ENCODE results near the gene RHOXF1. TPM values are rescaled to one million over a fixed set of nuclear protein-coding genes. Genes with fewer than 3 reads are reported as not detected.
"Not testable (repeated sequence)": the region's sequence is repeated elsewhere in the genome, so short reads cannot be mapped to it uniquely, and the experiment has no call there.

Gene RHOXF1
- not detected in 2 replicates for total RNA-seq (2021)
- percentile 14 among the genes with signal in this experiment for Bru-seq, nascent RNA
- not detected for BruChase-seq, experiment 1, labeled RNA remaining after a 2-hour chase
- BruChase-seq, experiment 2, labeled RNA remaining after a 6-hour chase, result percentile 17 among the genes with signal in this experiment
- long read RNA-seq, result 0 reads

- Histone ChIP-seq H3K36me3 (ENCODE audit: insufficient read depth, low read length, poor library complexity, severe bottlenecking) (no peaks in the 10 kb centered on the region), H3K9me3 (ENCODE audit: low read depth, low read length, poor library complexity, severe bottlenecking) (no peaks in the 10 kb centered on the region), H3K27me3 (replicated peaks; ENCODE audit: insufficient read depth, low read depth, low read length, poor library complexity) (no peaks in the 10 kb centered on the region), H3K27ac (ENCODE audit: low read depth, low read length, poor library complexity, severe bottlenecking) (no peak within 1 kb of the TSS), H3K4me1 (ENCODE audit: insufficient read depth, low read length, poor library complexity, severe bottlenecking) (no peaks in the 10 kb centered on the region), H3K4me3 (ENCODE audit: low read depth, low read length, poor library complexity, severe bottlenecking) (no peak within 1 kb of the TSS)
- intact Hi-C loops (cut with micrococcal nuclease; ENCODE audit: unreplicated experiment), result no loop called here
- ChIA-PET CTCF (no interaction called here), POLR2A (ENCODE audit: low non-redundant PET) (no interaction called here)
- no TSS peak for BruUV-seq (replicated peaks)
- no peak for TF ChIP-seq EZH2 (IDR thresholded peaks at IDR 0.05; ENCODE audit: borderline replicate concordance, low read depth, low read length, poor library complexity, severe bottlenecking)
- no peak for TF ChIP-seq CTCF (conservative IDR thresholded peaks at IDR 0.05; ENCODE audit: low read depth, low read length)
- no peak for DNase-seq (ENCODE audit: low spot score)
These were observed at the start of gene RHOXF1 for GRCh38 chrX:120115438-120115963. TSS of gene RHOXF1 (minus strand) at chrX:120115913. CDS start at chrX:120115862, 51 bp downstream.

DNA sequence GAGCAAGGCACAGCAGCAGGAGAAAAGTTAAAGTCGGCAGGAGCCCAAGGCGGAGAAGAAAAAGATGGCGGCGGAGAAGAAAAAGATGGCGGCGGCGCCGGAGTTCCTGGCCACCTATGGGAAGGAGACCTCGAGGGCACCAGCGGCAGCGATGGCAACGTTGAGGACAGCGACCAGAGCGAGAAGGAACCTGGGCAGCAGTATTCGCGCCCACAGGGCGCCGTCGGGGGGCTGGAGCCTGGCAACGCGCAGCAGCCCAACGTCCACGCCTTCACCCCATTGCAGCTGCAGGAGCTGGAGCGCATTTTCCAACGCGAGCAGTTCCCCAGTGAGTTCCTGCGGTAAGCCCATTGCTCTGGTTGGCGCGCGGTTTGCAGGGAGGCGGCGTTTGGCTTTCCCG lies 43.4 kb upstream of the RHOXF1 start:
- CTCF ChIA-PET, result not testable (repeated sequence)

GRCh38 chrX:120158313-120158712 lies 42.6 kb upstream of the RHOXF1 start, which contains the start of gene RHOXF2:
TSS of gene RHOXF2 (plus strand) at chrX:120158613. CDS start at chrX:120158751, 138 bp downstream.
- H3K27me3 ChIP-seq (replicated peaks; ENCODE audit: insufficient read depth, low read depth, low read length, poor library complexity); H3K36me3 ChIP-seq (ENCODE audit: insufficient read depth, low read length, poor library complexity, severe bottlenecking); BruUV-seq (replicated peaks); DNase-seq (ENCODE audit: low spot score); H3K4me3 ChIP-seq (ENCODE audit: low read depth, low read length, poor library complexity, severe bottlenecking); POLR2A ChIA-PET (ENCODE audit: low non-redundant PET); H3K27ac ChIP-seq (ENCODE audit: low read depth, low read length, poor library complexity, severe bottlenecking); H3K4me1 ChIP-seq (ENCODE audit: insufficient read depth, low read length, poor library complexity, severe bottlenecking); CTCF ChIA-PET; intact Hi-C loops (cut with micrococcal nuclease; ENCODE audit: unreplicated experiment); H3K9me3 ChIP-seq (ENCODE audit: low read depth, low read length, poor library complexity, severe bottlenecking): not testable (repeated sequence)

More for the DNA sequence above, 43.4 kb upstream of the RHOXF1 start:
- H3K4me3 ChIP-seq (ENCODE audit: low read depth, low read length, poor library complexity, severe bottlenecking); POLR2A ChIA-PET (ENCODE audit: low non-redundant PET); H3K36me3 ChIP-seq (ENCODE audit: insufficient read depth, low read length, poor library complexity, severe bottlenecking); H3K27ac ChIP-seq (ENCODE audit: low read depth, low read length, poor library complexity, severe bottlenecking); BruUV-seq (replicated peaks); H3K4me1 ChIP-seq (ENCODE audit: insufficient read depth, low read length, poor library complexity, severe bottlenecking); H3K9me3 ChIP-seq (ENCODE audit: low read depth, low read length, poor library complexity, severe bottlenecking); H3K27me3 ChIP-seq (replicated peaks; ENCODE audit: insufficient read depth, low read depth, low read length, poor library complexity); DNase-seq (ENCODE audit: low spot score); intact Hi-C loops (cut with micrococcal nuclease; ENCODE audit: unreplicated experiment): not testable (repeated sequence)

- H3K27ac ChIP-seq (ENCODE audit: low read depth, low read length, poor library complexity, severe bottlenecking); CTCF ChIA-PET; POLR2A ChIA-PET (ENCODE audit: low non-redundant PET); BruUV-seq (replicated peaks); H3K4me1 ChIP-seq (ENCODE audit: insufficient read depth, low read length, poor library complexity, severe bottlenecking); H3K27me3 ChIP-seq (replicated peaks; ENCODE audit: insufficient read depth, low read depth, low read length, poor library complexity); H3K9me3 ChIP-seq (ENCODE audit: low read depth, low read length, poor library complexity, severe bottlenecking); H3K4me3 ChIP-seq (ENCODE audit: low read depth, low read length, poor library complexity, severe bottlenecking); H3K36me3 ChIP-seq (ENCODE audit: insufficient read depth, low read length, poor library complexity, severe bottlenecking); intact Hi-C loops (cut with micrococcal nuclease; ENCODE audit: unreplicated experiment); DNase-seq (ENCODE audit: low spot score): not testable (repeated sequence)
These were observed 34.5 kb upstream of the RHOXF1 start for GRCh38 chrX:120150109-120150744.
